Immature natural killer cell (primary cell): ENCODE measurements around the gene NADK2. TPM values are rescaled to one million over a fixed set of nuclear protein-coding genes. Genes with fewer than 3 reads are reported as not detected.

Experiments
- DNase-seq, 3 donors: peaks; one replicate each; pipeline ENCODE4 v3.0.0; 2022; ENCODE audit warnings: mixed read lengths in 1 of 3
- H3K27ac Mint-ChIP-seq, 6 donors: one replicate each; pipeline ENCODE4 v1.8.0; 2020; ENCODE audit warnings: mixed read lengths in 6 of 6, mild to moderate bottlenecking in 5 of 6, inconsistent platforms in 4 of 6, moderate library complexity in 3 of 6
- H3K27me3 Mint-ChIP-seq, 3 donors: one replicate each; pipeline ENCODE4 v1.8.0; 2020 to 2021; ENCODE audit warnings: low read depth in 3 of 3, mild to moderate bottlenecking in 3 of 3, mixed read lengths in 3 of 3, moderate library complexity in 3 of 3, inconsistent platforms in 1 of 3
- H3K36me3 Mint-ChIP-seq, 3 donors: one replicate each; pipeline ENCODE4 v1.8.0; 2020; ENCODE audit warnings: mixed read lengths in 3 of 3, inconsistent platforms in 2 of 3, mild to moderate bottlenecking in 2 of 3
- H3K4me1 Mint-ChIP-seq, 2 donors: one replicate each; pipeline ENCODE4 v1.8.0; 2020; ENCODE audit warnings: inconsistent platforms in 2 of 2, mild to moderate bottlenecking in 2 of 2, mixed read lengths in 2 of 2, moderate library complexity in 1 of 2
- H3K4me3 Mint-ChIP-seq, 5 donors: one replicate each; pipeline ENCODE4 v1.8.0; 2020; ENCODE audit warnings: mild to moderate bottlenecking in 5 of 5, mixed read lengths in 5 of 5, inconsistent platforms in 3 of 5, moderate library complexity in 3 of 5
- H3K9me3 Mint-ChIP-seq, 6 donors: one replicate each; pipeline ENCODE4 v1.8.0; 2020; ENCODE audit warnings: mild to moderate bottlenecking in 6 of 6, mixed read lengths in 6 of 6, inconsistent platforms in 4 of 6, moderate library complexity in 3 of 6
- polyA plus RNA-seq, 3 donors: library from polyadenylated mRNA; unstranded; fragments of 300-500 nt; fragmentation: Illumina TruSeq; gene quantifications; one replicate each; pipeline ENCODE4 v1.2.3, GENCODE V29; 2021

NADK2 gene
- polyA plus RNA-seq, 3 donors from 2014 or later: 7.2 to 9.8 (median 8.0) TPM

DNA sequence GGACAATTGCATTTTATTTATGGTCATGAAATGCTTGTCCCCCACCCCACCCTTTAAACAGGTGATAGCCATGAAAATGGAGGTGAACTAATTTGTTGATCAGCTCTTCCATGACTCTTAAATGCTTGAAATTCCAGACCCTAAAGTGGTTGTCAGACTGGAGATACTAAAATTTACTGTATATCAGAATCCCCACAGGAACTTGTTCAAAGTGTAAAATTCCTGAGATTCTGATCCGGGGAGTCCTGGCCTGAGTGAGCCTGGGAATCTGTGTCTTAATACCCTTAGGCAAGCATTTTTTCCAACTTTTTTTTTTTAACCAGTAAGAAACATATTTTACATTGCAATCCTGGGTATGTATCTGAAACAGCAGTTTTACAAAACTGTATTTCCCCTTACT, 85.1 kb downstream of the NADK2 start:
- H3K9me3 Mint-ChIP-seq: no peaks in the 10 kb centered on the region
- DNase-seq: no peak
- H3K4me3 Mint-ChIP-seq: no peak overlapping the region
- H3K27me3 Mint-ChIP-seq: no peaks in the 10 kb centered on the region
- peaks cover 20 to 40% (median 34%) of the 10 kb centered on the region in 3 donors for H3K36me3 Mint-ChIP-seq
- no peak overlapping the region for H3K27ac Mint-ChIP-seq
- H3K4me1 Mint-ChIP-seq: peaks cover 27 to 44% of the 10 kb centered on the region in 2 donors

DNA sequence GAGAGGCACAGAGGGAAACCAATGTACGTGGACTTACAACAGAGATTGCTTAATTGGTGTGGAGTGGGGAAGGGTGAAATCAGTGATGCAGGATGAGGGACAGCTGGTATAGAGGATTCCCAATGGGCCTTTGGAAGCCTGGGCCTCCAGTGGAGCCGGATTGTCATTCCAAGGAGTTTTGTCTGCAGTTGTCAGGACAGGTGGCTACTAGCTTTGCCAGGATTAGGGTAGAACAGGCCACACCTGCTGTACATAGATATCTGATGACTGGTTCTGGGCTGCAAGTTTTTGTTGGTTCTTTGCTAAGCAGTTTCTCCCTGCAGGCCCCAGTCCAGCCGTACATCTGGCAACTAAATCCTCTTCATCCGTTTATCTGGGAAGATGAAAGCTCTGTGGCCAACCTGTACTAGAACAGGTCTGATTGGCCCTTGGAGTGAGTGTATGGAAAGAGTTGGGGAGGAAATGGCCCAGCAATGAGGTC, 85.6 kb downstream of the NADK2 start:
- H3K36me3 Mint-ChIP-seq: peaks cover 20 to 36% (median 34%) of the 10 kb centered on the region in 3 donors
- no peak overlapping the region for H3K27ac Mint-ChIP-seq
- DNase-seq: no peak
- H3K9me3 Mint-ChIP-seq: no peaks in the 10 kb centered on the region
- peaks cover 28 to 47% of the 10 kb centered on the region in 2 donors for H3K4me1 Mint-ChIP-seq
- H3K4me3 Mint-ChIP-seq: no peak overlapping the region
- no peaks in the 10 kb centered on the region for H3K27me3 Mint-ChIP-seq

DNA sequence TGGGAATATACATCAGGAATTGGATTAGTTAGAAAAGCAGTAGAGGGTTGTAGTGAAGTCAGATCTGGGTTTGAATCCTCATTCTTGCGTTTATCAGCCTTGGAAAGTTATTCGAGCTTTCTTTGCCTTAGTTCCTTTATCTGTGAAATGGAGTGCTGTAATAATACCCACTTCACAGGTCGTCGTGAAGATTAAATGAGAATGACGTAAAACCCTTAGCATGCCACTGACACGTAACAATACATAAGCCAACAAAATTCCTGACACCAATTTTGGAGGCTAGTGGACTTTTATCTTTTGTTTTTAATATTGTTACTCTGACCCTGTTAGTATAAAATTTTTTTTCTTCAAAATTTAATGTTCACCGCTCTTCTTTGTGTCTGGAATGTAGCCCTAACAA, 86.4 kb downstream of the NADK2 start:
- no peak for DNase-seq
- peaks cover 20 to 35% (median 34%) of the 10 kb centered on the region in 3 donors for H3K36me3 Mint-ChIP-seq
- no peaks in the 10 kb centered on the region for H3K9me3 Mint-ChIP-seq
- no peaks in the 10 kb centered on the region for H3K27me3 Mint-ChIP-seq
- peaks cover 36 to 56% of the 10 kb centered on the region in 2 donors for H3K4me1 Mint-ChIP-seq
- H3K27ac Mint-ChIP-seq: peak overlapping the region in 1 of 6 donors; percentile 55
- H3K4me3 Mint-ChIP-seq: no peak overlapping the region

DNA sequence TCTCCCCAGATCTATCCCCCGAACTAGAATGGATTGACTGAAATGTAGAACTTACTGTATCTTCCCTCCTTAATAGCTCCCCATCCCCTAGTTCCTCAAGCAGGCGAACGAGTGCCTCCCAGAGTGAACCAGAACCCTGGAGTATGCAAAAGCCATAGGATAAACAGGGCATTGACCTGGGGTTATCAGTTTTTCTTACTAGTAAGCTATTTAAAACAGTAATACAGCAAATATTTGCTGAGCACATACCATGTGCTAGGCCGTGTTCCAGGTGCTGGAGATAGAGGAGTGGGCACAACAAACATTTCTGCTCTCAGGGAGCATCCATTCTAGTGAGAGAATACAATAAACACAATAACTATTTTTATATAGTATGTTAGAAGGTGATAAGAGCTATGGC, 88.0 kb downstream of the NADK2 start:
- Mint-ChIP-seq H3K27me3 (no peaks in the 10 kb centered on the region), H3K9me3 (no peaks in the 10 kb centered on the region), H3K4me3 (peak overlapping the region; percentile 30 to 99 (median 56)), H3K4me1 (peaks cover 44 to 67% of the 10 kb centered on the region in 2 donors), H3K36me3 (peaks cover 17 to 28% (median 25%) of the 10 kb centered on the region in 3 donors), H3K27ac (peak overlapping the region in 1 of 6 donors; percentile 41)
- DNase-seq: no peak

DNA sequence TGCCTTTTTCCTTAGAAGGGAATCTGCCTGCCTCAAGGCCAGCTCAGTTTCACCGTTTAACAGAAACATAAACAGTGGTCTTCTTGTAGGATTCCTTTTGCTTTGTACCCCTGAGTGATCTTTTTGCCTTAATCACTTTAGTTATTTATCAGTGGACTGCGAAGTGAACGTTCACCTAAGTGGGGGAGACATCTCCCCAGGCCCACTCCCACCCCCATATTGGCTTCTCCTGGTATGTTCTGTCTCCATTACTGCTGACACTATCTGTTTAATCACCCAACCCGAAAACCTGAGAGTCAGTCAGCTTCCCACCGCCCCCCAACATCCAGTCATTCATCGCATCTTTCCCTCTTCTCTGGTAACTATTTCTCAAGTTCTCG, 88.4 kb downstream of the NADK2 start:
- H3K27ac Mint-ChIP-seq: peak overlapping the region in 1 of 6 donors; percentile 41

DNA sequence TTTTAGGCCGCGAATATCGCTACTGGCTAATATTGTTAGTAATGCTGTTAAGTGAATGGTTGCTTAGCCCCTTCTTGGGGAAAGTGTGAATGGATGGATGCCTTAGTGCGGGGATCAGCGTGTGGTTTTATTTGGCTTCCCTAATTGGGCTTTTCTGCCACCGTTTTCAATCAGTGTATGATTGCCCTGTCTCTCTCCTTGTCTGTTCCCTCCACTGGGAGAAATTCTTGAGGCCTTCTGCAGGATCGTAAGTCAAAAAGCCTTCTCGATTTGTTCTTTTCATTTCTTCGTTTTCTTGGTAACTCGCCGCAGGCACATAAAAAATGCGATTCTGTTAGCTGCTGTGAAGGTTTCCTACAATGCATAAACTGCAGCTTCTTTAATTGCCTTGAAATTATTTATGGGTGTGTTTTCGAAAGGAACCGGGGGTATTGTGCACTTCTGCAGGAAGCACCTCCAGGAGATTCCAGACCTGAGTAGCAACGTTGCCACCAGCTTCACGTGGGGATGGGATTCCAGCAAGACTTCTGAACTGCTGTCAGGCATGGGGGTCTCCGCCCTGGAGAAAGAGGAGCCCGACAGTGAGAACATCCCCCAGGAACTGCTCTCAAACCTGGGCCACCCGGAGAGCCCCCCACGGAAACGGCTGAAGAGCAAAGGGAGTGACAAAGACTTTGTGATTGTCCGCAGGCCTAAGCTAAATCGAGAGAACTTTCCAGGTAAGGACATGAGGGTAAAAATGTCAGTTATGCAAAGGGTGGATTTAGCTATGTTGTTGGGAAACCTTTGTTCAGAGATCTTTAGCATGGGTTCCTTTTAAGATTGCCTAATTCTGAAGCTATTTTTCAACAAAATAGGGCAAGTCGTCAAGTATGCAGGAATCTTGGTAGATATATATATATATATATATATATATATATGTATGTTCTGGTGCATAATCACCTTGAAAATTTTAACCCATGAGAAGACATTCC, 89.1 kb downstream of the NADK2 start:
- peaks cover 12 to 24% (median 24%) of the 10 kb centered on the region in 3 donors for H3K36me3 Mint-ChIP-seq
- DNase-seq: no peak
- H3K4me1 Mint-ChIP-seq: peaks cover 40 to 64% of the 10 kb centered on the region in 2 donors
- peak overlapping the region; percentile 88 to 93 (median 88) for H3K27ac Mint-ChIP-seq
- H3K27me3 Mint-ChIP-seq: no peaks in the 10 kb centered on the region
- peak overlapping the region; percentile 93 to 99 (median 95) for H3K4me3 Mint-ChIP-seq
- no peaks in the 10 kb centered on the region for H3K9me3 Mint-ChIP-seq

More for the DNA sequence above, 88.4 kb downstream of the NADK2 start:
- peaks cover 40 to 67% of the 10 kb centered on the region in 2 donors for H3K4me1 Mint-ChIP-seq
- peak overlapping the region; percentile 30 to 99 (median 56) for H3K4me3 Mint-ChIP-seq
- no peaks in the 10 kb centered on the region for H3K27me3 Mint-ChIP-seq
- DNase-seq: no peak
- H3K36me3 Mint-ChIP-seq: peaks cover 12 to 25% (median 24%) of the 10 kb centered on the region in 3 donors
- H3K9me3 Mint-ChIP-seq: no peaks in the 10 kb centered on the region

DNA sequence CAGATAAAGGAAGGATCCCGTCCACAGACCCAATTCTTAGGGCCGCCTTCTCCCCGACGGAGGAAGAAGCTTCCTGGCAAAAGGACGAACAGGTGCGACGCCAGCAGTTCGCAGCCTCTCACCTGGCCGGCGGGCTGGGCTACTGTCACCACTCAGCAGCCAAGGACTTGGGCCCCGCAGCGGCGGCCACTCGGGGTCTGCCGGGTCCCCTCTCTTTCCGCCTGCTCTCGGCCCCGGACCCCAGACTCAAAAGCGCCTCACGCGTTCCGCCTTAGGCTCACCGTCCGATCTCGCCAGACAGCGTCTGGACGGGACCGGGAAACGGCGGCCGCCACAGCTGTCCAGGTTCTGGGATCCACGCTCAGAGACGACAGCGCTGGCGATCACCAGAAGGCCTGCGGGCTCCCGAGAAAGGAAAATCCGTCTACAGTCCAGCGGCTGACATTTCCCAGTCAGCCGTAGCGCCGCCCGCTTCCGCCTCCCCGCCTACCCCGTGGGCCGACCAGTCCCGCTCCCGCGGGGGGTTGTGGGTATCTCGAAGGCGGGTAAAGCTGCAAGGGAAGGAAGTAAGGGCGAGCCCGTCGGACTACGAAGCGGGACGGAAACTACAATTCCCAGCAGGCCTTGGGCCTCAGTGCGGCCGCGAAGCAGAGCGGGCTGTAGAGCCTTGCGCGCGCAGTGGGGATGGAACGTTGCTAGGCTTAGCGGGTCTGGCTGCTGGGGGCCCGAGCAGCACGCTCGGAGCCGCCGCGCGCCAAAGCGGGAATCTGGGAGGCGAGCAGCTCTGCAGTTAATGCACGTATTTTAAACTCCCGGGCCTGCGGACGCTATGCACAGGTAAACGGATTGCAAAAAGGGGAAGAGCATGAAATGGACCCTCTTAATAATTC, 90.0 kb downstream of the NADK2 start, which contains the start of the genes LMBRD2 and SKP2:
LMBRD2 (minus strand) TSS at position 454 of the 890 bp plus-strand sequence. CDS start 8,538 bp downstream, outside the sequence.
SKP2 (plus strand) TSS at position 678 of the 890 bp plus-strand sequence; CDS start at position 830, 152 bp downstream.
- Mint-ChIP-seq H3K4me3 (peak within 1 kb of the TSS; percentile 93 to 99 (median 95)), H3K27me3 (no peaks in the 10 kb centered on the region), H3K4me1 (peaks cover 41 to 65% of the 10 kb centered on the region in 2 donors)

DNA sequence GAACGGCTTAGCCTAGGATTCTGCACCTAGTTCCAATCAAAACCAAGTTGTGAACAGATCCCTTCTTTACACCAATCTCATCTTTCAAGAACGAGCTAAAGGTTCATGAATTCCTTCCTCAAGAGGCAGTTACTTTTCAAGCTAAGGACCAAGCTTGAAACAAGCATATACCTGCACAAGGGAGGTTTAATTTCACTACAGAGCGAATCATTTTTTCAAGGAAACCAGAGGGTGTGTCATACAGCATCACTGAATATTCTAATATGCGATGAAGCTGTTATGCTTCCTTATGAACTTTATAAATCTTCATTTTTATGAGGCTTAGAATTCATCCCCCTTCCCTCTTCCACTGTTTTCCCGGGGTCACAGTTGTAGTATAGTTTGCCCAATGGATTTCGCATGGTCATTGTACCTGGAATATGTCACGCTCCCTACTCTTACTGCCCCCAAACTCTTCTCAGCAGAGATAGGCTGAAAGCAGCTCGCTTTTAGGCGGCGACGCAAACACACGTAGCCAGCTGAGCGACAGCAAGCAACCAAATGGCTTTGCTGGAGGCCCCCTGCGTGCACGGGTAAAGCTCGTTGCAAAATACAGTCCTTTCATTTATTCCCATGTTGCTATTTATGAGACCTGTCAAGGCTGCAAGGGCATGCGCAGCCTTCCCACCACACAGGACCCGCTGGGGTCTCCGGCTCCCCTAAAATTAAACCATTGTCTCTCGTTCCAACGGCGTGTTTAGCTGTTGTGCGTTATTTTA, 90.9 kb downstream of the NADK2 start:
- Mint-ChIP-seq H3K27me3 (no peaks in the 10 kb centered on the region), H3K4me3 (peak overlapping the region; percentile 93 to 99 (median 95)), H3K4me1 (peaks cover 41 to 66% of the 10 kb centered on the region in 2 donors), H3K36me3 (peaks cover 7 to 12% (median 8%) of the 10 kb centered on the region in 3 donors), H3K27ac (peak overlapping the region; percentile 86 to 93 (median 88)), H3K9me3 (no peaks in the 10 kb centered on the region)
- DNase-seq: peak; percentile 10 to 32 (median 13)

More for the DNA sequence above, 90.0 kb downstream of the NADK2 start, which contains the start of the genes LMBRD2 and SKP2:
- Mint-ChIP-seq H3K36me3 (peaks cover 8 to 19% (median 15%) of the 10 kb centered on the region in 3 donors), H3K27ac (peak within 1 kb of the TSS; percentile 88 to 93 (median 88)), H3K9me3 (no peaks in the 10 kb centered on the region)
- peak; percentile 96 to 97 (median 96) for DNase-seq

DNA sequence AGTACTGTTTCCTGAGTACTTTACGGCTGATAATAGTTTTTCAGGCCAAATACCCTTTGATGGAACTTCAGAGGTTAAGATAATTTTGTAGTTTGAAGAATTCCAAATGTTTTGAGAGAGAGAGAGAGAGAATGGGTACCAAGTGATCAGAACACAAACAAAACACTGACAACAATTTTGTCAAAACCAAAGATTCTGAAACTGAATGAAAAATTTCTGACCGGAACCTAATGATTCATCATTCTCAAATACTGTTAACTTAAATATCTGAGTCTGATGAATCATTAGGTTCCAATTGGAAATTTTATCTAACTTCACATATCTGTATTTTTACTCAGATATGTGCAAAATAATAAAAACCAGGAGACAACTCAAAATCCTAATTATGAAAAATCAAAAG, 94.0 kb downstream of the NADK2 start:
- H3K9me3 Mint-ChIP-seq: no peaks in the 10 kb centered on the region

DNA sequence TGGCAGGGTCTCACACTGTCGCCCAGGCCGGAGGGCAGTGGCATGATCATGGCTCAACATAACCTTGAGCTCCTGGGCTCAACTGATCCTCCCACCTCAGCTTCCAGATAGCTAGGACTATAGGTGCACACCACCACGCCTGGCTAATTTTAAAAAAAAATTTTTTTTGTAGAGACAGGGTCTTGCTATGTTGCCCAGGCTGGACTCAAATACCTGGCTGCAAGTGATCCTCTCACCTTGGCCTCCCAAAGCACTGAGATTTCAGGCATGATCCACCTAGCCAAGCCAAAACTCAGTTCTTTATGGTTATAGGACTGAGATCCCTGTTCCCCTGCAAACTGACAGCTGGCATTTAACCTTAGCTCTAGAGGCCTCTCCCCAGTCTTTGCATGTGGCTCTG, 95.3 kb downstream of the NADK2 start:
- H3K9me3 Mint-ChIP-seq: no peaks in the 10 kb centered on the region
- H3K27ac Mint-ChIP-seq: no peak overlapping the region
- H3K4me1 Mint-ChIP-seq: peaks cover 18 to 37% of the 10 kb centered on the region in 2 donors
- H3K4me3 Mint-ChIP-seq: no peak overlapping the region
- H3K27me3 Mint-ChIP-seq: no peaks in the 10 kb centered on the region
- no peak for DNase-seq
- H3K36me3 Mint-ChIP-seq: no peaks in the 10 kb centered on the region

More for the DNA sequence above, 94.0 kb downstream of the NADK2 start:
- Mint-ChIP-seq H3K4me3 (no peak overlapping the region), H3K4me1 (peaks cover 27 to 49% of the 10 kb centered on the region in 2 donors), H3K36me3 (no peaks in the 10 kb centered on the region), H3K27me3 (no peaks in the 10 kb centered on the region), H3K27ac (no peak overlapping the region)
- DNase-seq: no peak

DNA sequence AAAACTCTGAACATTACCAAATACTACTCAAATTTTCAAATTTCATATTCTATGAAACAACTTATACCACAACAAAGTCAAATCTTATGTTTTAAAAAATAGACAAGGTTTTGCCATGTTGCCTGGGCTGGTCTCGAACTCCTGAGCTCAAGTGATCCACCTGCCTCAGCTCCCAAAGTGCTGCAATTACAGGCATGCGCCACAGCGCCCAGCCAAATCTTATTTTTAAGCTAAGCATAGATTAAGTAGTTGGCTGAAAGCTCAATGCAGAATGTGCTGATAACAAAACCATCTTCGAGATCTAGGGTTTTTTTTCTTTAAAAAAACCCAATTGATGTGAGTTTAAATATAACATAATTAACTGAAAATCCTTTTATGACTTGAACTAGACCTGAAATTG, 96.4 kb downstream of the NADK2 start:
- Mint-ChIP-seq H3K4me3 (no peak overlapping the region), H3K4me1 (peaks cover 9 to 27% of the 10 kb centered on the region in 2 donors), H3K27ac (no peak overlapping the region), H3K27me3 (no peaks in the 10 kb centered on the region), H3K36me3 (peaks cover 5 to 6% (median 5%) of the 10 kb centered on the region in 3 donors), H3K9me3 (no peaks in the 10 kb centered on the region)
- no peak for DNase-seq
